Umbilical cord (tissue), 2 donors: ENCODE data around the gene RARB. TPM values are rescaled to one million over a fixed set of nuclear protein-coding genes. Genes with fewer than 3 reads are reported as not detected.

Experiments used
- DNase-seq: peaks from one replicate; pipeline ENCODE4 v3.0.0-alpha.2; 2015; ENCODE audit warnings: low spot score
- total RNA-seq: library from RNA; depleted of rRNA; stranded (reverse); fragments of >200 nt; gene quantifications from one replicate; pipeline ENCODE4 v1.2.3, GENCODE V29; 2014; ENCODE audit warnings: low replicate concordance; ENCODE audit not compliant: insufficient read depth

The RARB gene
- total RNA-seq, 1 donor from 2014 or later: 30.3 TPM

DNA sequence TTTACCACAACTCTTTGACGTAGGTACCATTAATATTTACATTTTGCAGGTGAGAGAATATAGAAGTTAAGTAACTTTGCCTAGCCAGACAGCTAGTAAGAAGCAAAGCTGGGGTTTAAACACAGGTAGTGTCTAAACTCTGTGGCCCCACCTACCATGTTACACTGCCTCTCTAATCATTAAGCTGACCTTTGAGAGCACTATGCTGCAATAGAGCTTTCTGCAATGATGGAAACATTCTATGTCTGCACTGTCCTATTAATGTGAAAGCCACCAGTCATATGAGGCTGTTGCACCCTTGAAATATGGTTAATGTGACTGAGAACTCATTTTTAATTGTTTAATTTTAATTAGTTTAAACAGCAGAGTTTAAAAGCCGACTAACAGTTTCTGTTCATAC, 6.3 kb upstream of the RARB start:
- no peak for DNase-seq

GRCh38 chr3:25423780-25424588, 4.1 kb upstream of the RARB start:
- peak; percentile 83 for DNase-seq

- DNase-seq: peak; percentile 92
Measured at GRCh38 chr3:25424614-25425013, 3.4 kb upstream of the RARB start.

- peak; percentile 56 for DNase-seq
Measured at GRCh38 chr3:25426408-25426807, 1.7 kb upstream of the RARB start.

DNA sequence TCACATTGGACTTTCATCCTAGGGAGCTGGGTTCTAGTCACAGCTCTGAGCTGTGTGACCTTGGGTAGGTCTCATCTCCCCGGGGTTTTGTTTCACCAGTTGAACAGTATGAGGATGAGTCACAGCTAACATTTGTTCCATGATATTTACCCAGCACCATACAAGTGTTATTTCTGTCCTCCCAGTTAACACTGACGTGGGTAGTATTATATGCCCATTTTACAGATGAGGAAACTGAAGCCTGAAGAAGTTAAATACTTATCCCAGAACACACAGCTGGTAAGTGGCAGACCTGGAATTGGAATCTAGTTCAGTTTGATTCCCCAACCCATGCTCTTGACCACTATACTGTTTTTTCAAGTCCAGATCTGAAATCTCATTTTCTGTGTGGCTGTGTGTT, 908 bp upstream of the RARB start:
- no peak for DNase-seq

DNA sequence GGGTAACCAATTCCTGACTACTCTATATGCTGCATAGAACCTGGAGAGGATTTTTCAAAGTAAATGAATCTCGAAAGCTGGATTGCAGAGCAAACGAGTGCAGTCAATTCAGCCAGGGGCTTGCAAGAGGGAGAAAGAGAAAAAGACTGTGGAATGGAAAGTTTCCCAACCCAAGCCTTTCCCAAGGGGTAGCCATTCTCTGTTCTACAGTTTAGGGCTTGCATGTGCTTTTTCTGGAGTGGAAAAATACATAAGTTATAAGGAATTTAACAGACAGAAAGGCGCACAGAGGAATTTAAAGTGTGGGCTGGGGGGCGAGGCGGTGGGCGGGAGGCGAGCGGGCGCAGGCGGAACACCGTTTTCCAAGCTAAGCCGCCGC, 511 bp upstream of the RARB start:
- peak; percentile 54 for DNase-seq

DNA sequence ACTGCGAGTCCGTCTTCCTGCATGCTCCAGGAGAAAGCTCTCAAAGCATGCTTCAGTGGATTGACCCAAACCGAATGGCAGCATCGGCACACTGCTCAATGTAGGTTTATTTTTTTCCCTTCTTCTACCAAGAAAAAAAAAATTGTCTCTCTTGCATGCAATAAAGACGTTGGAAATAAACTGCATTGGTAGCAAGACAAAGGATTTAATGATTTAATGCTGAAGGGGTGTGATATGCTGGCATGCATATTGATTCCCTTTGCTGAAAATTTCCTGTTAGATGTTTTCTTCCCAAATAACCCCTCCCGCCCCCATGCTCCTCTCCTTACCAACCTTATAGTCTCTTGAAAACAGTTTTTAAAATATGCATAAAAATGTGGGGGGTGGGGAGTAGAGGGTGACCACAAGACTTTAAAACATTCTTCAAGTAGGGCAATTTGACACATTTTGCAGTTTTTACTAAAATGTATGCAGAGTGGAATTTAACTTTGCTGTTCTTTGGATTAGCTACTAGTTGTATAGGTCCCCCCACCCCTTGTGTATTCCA, 799 bp downstream of the RARB start:
- no peak for DNase-seq

GRCh38 chr3:25429361-25430286, 1.6 kb downstream of the RARB start:
- peak; percentile 62 for DNase-seq

- peak; percentile 76 for DNase-seq
Measured at GRCh38 chr3:25430287-25430934, 2.3 kb downstream of the RARB start.

- peak; percentile 69 for DNase-seq
Measured at GRCh38 chr3:25430935-25431770, 3.1 kb downstream of the RARB start.

- DNase-seq: no peak
Measured at GRCh38 chr3:25432176-25432720, 4.2 kb downstream of the RARB start.

DNA sequence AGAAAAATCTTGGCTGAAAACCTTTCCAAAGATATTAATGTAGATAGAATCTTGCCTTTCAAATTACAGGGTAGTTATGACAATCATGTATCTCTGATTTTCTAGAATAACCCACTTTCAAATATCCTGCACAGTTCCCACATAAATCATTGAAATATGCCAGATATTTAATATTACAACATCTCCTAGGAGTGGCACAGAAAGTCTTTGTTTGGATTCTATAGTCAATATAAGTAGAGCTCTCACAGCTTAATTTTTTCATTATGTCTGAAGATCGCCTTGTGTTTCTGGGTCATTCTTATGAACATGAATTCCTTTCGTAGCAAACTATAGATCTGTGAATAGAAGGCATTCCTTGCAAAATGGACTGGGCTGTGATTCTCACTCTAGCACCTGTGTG, 5.0 kb downstream of the RARB start:
- no peak for DNase-seq

DNA sequence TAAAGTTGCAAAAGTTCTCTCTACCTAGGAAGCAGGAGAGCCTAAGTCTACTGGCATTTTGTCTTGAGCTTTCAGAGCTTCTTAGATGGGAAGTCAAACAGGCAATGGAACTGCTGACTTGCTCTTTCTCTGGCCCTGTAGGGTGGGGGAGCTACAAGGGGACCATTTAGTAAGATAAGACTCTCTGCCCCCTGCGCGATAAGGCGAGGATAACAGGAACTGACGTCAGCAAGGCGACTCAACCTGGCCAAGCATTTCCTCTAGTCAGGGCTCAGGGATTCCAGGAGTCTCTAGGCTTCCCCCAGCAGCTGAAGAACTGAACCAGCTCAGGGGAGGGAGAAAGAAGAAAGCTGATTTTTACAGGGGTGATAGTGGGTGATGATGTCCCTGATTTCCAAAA, 5.8 kb downstream of the RARB start:
- peak; percentile 57 for DNase-seq

GRCh38 chr3:25437953-25438352, 9.9 kb downstream of the RARB start:
- DNase-seq: no peak

DNA sequence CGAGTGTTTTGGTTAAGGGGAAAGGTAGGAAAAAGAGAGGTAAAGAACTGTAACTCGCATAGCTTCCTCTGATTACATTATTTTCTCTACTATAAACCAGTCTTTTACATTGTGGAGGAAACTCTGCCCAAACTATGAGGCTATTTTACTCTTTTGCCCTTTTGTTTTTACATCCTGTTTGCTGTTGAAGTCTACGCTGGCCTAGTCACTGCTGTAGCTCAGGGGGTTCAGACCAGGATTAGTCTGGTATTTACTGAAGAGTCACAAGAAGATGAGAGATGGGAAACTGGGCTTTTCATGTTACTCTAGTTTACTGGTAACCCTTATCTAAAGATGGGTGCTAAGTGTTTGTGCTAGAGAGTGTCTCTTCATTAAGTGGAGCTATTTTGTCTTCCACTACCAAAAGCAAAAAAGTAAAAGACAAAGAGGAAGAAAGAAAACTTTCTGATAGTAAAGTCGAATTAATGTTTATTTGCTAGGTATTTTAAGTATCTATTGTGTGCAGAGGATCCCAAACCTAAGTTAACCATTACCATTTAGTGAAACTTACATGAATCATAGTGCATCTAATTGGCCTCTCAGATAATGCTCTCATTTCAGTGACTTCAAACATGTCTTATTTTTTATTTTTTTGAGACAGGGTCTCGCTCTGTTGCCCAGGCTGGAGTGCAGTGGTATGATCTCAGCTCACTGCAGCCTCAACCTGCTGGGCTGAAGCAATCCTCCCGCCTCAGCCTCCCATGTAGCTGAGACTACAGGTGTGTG, 10.9 kb downstream of the RARB start:
- DNase-seq: peak; percentile 63

DNA sequence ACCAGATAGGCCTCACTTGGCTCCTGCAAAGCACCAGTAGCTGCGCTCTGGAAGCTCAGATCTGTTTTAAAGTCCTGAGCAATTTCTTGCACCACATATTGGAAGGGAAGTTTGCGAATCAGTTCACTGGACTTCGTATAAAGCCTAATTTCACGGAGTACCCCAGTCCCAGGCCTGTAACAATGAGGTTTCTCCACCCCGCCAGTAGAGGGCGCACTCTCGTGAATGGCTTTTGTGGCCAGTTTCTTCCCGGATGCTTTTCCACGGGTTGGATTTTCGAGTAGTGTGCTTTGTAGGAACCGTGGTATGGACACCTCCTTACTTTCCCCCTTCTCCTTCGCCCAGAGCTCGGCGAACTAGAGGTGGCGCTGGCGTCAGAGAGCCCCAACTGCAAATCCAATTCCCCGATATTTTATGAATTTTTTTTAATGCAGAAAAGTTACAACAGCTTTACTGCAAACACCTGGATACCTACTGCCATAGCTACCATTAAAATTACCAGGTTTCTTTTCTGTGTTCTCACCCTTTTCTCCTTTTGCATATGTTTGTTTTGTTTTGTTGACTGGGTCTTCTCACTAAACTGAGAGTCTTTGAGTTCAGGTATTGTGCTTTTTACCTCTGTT, 13.3 kb downstream of the RARB start:
- no peak for DNase-seq

GRCh38 chr3:25442486-25442885, 14.4 kb downstream of the RARB start:
- no peak for DNase-seq

DNA sequence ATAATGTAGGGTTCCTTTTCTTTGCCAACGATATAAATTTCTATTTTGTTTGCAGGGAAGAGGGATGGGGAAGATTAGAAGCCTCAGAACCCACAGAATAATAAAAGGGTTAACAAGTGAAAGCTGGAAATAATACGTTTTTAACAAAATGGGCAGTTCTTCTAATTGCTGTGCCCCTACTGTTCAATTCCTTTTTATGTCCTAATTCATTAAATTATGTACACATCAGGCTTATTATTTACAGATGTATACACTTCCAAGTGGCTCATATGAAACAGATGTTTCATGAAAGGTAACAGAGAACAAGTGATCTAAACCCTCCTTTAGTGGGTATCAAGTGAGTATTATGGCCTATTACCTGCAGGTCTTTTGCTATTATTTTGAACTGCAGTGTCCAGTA, 16.2 kb downstream of the RARB start:
- no peak for DNase-seq

- DNase-seq: no peak
Measured at GRCh38 chr3:25445731-25446130, 17.7 kb downstream of the RARB start.
